GM21381 (cell line): ENCODE results near the gene PRKAR2B.
"Not testable (repeated sequence)": the region's sequence is repeated elsewhere in the genome, so short reads cannot be mapped to it uniquely, and the experiment has no call there.

ENCODE experiments used
- ATAC-seq: cut with Tn5 transposase; IDR thresholded peaks from one replicate; pipeline ENCODE4 v1.9.1; 2021; ENCODE audit warnings: mild to moderate bottlenecking, moderate library complexity; ENCODE audit not compliant: unreplicated experiment

Gene PRKAR2B

GRCh38 chr7:107115114-107115513, 70.6 kb downstream of the PRKAR2B start:
- ATAC-seq = no peak

- no peak for ATAC-seq
These were observed 71.4 kb downstream of the PRKAR2B start for GRCh38 chr7:107115762-107116540.

- no peak for ATAC-seq
These were observed 73.8 kb downstream of the PRKAR2B start for GRCh38 chr7:107118109-107118900.

- ATAC-seq = no peak
These were observed 75.0 kb downstream of the PRKAR2B start for GRCh38 chr7:107119376-107120105.

- no peak for ATAC-seq
These were observed 78.0 kb downstream of the PRKAR2B start for GRCh38 chr7:107122486-107122911.

- no peak for ATAC-seq
These were observed 78.9 kb downstream of the PRKAR2B start for GRCh38 chr7:107123392-107123791.

GRCh38 chr7:107125475-107125874, 81.0 kb downstream of the PRKAR2B start:
- ATAC-seq = no peak

- no peak for ATAC-seq
These were observed 83.7 kb downstream of the PRKAR2B start for GRCh38 chr7:107128217-107128616.

- no peak for ATAC-seq
These were observed 84.2 kb downstream of the PRKAR2B start for GRCh38 chr7:107128748-107129147.

- no peak for ATAC-seq
These were observed 86.1 kb downstream of the PRKAR2B start for GRCh38 chr7:107130487-107131220.

- ATAC-seq = no peak
These were observed 88.9 kb downstream of the PRKAR2B start for GRCh38 chr7:107133396-107133795.

- no peak for ATAC-seq
These were observed 94.4 kb downstream of the PRKAR2B start for GRCh38 chr7:107138696-107139420.

GRCh38 chr7:107143875-107144274, 99.4 kb downstream of the PRKAR2B start:
- ATAC-seq = not testable (repeated sequence)

- no peak for ATAC-seq
These were observed 100.7 kb downstream of the PRKAR2B start for GRCh38 chr7:107145067-107145838.

GRCh38 chr7:107147464-107148393, 103.2 kb downstream of the PRKAR2B start:
- ATAC-seq = no peak

GRCh38 chr7:107148721-107149120, 104.2 kb downstream of the PRKAR2B start:
- no peak for ATAC-seq

GRCh38 chr7:107149863-107150262, 105.4 kb downstream of the PRKAR2B start:
- ATAC-seq = no peak

- ATAC-seq = no peak
These were observed 106.0 kb downstream of the PRKAR2B start for GRCh38 chr7:107150375-107151073.
